Hypothalamus (tissue), 51 donors: ENCODE results near the gene SPAG9.
A peak's percentile ranks its signal among the peaks of the same experiment; 100 is the strongest.

Experiments used
- DNase-seq, 51 donors: peaks; one replicate each; lab custom pipeline; 2025; lab: John Stamatoyannopoulos, UW

SPAG9 gene

GRCh38 chr17:51050291-51051033 is 70.2 kb downstream of the SPAG9 start:
- DNase-seq = no peak

DNA sequence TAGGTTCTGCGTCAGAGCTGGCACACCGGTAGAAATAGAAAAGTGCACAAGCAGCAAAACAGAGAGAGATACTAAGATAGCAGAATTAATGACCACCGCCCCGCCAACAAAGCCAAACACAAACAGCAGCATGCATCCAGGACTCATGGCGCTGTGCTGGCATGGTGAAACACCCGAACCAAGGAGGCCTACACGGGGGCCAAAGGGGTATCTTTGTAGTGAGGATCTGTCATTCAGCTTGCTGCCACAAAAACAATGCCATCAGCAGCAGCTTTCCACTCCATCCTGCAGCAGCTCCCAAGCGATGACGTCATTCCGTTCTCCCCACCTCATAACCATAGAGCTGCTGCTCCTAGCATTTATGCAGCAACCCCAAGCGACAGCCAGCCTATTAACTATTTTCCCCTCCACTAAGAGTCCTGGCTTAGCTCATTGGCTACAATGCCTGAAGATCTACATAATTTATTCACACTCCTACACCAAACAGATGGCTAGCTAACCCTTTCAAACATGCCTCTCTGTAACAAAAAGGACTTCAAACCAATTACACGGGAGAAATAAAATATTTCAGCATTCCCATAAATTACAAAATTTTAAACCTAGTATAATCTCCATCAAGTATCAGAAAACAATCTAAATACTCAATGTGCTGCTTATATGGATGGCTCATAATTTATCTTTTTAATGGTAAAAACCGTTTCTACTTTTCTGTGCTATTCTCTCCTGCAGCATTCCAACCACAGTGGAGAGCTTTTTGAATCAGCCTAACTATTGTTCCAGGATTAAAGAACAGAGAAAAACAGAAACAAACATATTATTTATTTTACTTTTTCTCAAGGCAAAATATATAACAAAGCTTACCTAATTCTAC is 73.9 kb downstream of the SPAG9 start:
- DNase-seq = peak in 49 of 51 donors; percentile 19 to 93 (median 71)

- DNase-seq = peak in 1 of 51 donors; percentile 73
Observed at GRCh38 chr17:51046046-51046445, 74.6 kb downstream of the SPAG9 start.

DNA sequence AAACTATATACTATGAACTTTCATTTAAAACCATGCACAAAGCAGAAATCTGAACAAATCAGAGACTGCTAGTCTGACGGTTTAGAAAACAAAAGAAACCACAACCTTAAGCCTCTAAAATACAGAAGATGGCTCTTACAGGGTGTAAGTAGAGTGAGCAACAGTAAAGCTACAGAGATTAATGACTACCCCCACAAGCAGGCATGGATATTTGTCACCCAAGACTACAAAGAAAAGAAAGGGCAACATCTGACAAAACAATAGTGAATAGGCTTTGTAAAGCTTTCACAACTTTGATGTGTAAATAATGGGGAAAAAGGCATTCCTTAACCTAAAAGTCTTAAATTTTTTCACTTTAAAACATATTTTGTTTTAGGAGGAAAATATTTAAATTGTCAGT is 75.0 kb downstream of the SPAG9 start:
- DNase-seq = peak in 1 of 51 donors; percentile 13

DNA sequence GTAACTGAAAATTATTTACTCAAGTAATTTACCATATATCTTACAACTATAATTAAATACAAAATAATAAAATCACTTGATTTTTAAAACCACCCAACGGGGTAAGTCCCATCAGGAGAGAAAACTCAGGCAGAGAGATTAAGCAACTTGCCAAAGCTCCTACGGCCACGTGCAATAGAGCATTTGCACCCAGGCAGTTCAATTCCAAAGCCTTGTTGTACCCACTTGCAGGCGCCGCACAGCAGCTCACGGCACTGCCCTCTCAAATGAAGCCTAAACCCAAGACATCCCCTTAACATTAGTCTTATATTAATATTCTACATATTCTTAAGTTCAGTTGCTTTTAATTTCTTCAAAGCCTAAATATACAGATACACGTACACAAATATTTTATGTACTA is 75.7 kb downstream of the SPAG9 start:
- DNase-seq = peak in 23 of 51 donors; percentile 5 to 55 (median 26)

GRCh38 chr17:51036084-51036483 is 84.6 kb downstream of the SPAG9 start:
- DNase-seq = peak in 1 of 51 donors; percentile 13

- DNase-seq = peak in 11 of 51 donors; percentile 9 to 68 (median 32)
Observed at GRCh38 chr17:51035431-51035830, 85.2 kb downstream of the SPAG9 start.

- no peak for DNase-seq
Observed at GRCh38 chr17:51034800-51035199, 85.9 kb downstream of the SPAG9 start.

DNA sequence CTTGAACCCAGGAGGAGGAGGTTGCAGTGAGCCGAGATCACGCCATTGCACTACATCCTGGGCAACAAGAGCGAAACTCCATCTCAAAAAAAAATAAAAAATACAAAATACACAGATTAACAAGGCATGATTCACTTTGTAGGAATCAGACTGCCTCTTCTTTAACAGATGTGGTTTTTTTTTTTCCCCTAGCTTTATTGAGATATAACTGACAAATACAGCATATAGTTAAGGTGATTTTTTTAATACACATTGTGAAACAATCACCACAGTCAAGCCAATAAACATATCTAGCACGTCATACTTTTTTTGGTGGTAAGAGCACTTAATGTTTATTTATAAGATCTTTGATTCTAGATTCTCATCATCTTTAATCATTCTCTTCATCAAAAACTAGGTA is 87.8 kb downstream of the SPAG9 start:
- no peak for DNase-seq

GRCh38 chr17:51029568-51030463 is 90.9 kb downstream of the SPAG9 start:
- DNase-seq = no peak

GRCh38 chr17:51029142-51029541 is 91.5 kb downstream of the SPAG9 start:
- no peak for DNase-seq

DNA sequence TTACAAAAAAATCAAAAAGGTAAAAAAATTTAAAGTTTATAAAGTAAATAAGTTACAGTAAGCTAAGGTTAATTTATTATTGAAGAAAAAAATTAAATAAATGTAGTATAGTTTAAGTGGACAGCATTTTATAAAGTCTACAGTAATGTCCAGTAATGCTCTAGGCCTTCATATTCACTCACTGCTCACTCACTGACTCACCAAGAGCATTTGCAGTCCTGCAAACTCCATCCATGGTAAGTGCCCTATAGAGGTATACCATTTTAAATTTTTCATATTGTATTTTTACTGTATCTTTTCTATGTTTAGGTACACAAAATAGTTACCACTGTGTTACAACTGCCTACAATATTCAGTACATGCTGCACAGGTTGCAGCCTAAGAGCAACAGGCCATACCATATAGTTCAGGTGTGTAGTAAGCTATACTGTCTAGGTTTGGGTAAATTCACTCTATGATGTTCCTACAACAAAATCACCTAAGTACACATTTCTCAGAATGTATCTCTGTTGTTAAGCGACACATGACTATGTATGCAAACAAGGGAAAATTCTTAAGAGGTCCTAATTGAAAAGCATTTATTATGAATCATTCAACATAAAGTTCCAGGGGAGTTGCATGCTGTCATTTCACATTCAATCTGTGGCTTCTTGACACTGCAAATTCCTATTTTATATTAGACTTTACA is 92.3 kb downstream of the SPAG9 start:
- DNase-seq = no peak

GRCh38 chr17:51018541-51018940 is 102.1 kb downstream of the SPAG9 start:
- no peak for DNase-seq

DNA sequence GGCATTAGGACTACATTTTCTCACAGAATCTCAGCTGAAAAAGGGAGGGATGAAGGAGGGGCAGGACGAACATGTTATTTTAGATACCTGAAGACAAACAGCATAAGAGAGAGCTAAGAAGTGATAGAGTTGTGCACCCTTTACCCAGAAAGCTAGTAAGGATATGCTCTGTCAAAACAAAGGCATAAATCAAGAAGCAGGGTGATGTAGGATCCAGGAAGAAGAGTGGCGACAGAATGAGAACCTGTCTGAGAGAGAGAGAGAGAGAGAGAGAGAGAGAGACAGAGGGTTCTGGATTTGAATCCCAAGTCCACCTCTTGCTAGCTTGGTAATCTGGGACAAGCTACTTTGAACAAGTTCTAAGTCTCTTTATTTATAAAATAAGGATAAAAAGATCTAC is 103.4 kb downstream of the SPAG9 start:
- DNase-seq = no peak

DNA sequence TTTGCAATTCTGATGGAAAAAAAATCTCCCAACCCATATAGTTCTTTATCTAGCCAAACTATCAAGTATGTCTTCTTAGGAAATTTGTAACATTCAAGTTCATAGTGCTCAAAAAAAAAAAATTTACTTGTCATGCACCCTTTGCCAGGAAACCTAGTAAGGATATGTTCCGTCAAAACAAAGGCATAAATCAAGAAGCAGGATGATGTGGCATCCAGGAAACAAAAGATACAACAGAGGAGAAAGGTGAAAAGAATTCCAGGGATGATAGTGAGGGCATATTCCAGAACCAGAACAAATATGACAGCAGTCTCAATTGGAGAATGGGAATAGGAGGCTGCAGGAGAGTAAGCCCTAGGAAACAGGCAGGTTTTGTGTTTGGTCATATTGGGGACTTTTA is 104.6 kb downstream of the SPAG9 start:
- no peak for DNase-seq

DNA sequence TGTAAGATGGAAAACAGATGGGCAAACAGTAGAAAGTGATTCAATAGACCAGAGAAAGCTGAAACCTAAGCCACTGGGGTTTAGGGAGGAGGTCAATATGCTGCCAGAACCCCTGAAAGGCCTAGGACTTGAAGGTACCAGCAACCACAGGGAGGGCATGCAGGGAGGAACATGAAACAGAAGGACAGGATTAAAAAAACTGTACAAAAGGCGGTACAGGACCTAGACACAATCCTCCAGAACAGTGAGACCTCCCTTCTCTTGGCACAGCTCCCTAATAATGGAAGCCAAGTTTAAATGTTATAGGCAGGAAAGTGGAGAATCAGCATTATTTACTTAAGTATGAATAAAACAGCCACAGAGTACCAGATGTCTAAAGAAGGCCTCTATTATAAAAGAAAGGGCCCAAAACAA is 105.5 kb downstream of the SPAG9 start:
- DNase-seq = peak in 1 of 51 donors; percentile 29

- no peak for DNase-seq
Observed at GRCh38 chr17:51014129-51014528, 106.5 kb downstream of the SPAG9 start.

- no peak for DNase-seq
Observed at GRCh38 chr17:51013322-51013721, 107.3 kb downstream of the SPAG9 start.

DNA sequence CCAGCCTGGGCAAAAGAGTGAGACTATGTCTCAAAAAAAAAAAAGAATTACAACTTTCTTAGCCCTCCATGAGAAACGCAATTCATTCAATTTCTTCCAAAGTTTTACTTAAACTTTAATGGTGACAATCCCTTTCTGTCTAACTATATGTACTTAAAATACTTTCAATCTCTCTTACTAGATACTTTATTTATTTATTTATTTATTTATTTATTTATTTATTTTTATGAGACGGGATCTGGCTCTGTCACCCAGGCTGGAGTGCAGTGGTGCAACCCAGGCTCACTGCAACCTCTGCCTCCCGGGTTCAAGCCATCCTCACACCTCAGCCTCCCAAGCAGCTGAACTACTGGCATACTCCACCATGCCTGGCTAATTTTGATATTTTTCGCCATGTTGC is 108.1 kb downstream of the SPAG9 start:
- no peak for DNase-seq

DNA sequence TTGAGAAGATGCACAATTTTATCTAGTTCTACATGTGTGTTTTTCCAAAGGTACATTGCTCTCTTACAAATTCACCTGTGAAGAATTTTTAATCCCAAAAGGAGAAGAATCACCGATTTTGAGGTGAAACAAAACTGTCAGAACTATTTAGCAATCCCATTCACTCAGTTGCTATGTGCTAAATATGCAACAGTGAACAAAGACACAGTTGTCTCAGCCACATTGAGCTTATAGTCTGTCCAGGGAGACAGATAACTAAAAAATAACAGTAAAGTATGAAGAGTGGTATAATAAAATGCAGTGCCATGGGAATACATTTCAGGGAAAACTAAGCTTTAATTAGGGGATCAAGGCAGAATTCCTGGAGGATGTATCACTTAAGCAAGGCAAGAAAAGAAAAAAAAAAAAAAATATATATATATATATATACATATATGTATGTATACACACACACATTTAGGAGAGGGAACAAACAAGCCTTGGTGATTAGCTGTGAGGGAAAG is 110.4 kb downstream of the SPAG9 start:
- no peak for DNase-seq
